Neural progenitor cell (in vitro differentiated cells): Measurements from ENCODE around the gene C5AR2.

Source experiments
- EZH2 ChIP-seq: fragments of 200-600 bp; sonication (generic); IDR thresholded peaks from 2 replicates; pipeline ENCODE4 v1.6.1; 2017; ENCODE audit warnings: antibody characterized with exemption, mild to moderate bottlenecking, moderate library complexity
- TF ChIP-seq, protein P1 (sequence below): fragments of 200-600 bp; sonication (generic); IDR thresholded peaks from 2 replicates; pipeline ENCODE4 v1.5.1; 2017; ENCODE audit warnings: antibody characterized with exemption, mild to moderate bottlenecking

DNA sequence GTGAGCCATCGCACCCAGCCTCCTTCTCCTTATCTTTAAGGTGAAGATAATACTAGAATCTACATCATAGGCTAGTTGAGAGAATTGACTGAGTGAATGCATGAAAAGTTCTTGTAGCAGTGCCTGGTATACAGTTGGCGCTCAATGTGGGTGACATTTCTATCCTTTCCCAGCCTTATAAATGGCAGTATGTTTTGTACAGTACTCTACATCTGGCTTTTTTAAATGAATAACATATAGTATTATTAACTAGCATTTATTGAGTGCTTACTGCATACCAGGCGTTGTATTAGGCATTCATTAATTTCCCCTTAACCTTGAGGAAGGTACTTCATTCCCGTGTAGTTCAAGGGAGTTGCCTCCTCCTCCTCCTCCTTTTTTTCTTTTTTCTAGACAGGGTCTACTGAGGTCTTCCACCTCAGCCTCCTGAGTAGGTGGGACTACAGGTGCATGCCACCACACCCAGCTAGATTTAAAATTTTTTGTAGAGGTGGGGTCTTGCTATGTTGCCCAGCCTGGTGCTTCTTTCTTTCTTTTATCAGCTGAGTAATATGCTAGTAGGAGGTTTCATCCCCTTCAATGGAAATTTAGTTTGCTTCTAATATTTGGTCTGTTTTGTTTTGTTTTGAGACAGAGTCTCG is 19.5 kb upstream of the C5AR2 start:
- no peak for TF ChIP-seq EZH2
- TF ChIP-seq, protein P1, sequence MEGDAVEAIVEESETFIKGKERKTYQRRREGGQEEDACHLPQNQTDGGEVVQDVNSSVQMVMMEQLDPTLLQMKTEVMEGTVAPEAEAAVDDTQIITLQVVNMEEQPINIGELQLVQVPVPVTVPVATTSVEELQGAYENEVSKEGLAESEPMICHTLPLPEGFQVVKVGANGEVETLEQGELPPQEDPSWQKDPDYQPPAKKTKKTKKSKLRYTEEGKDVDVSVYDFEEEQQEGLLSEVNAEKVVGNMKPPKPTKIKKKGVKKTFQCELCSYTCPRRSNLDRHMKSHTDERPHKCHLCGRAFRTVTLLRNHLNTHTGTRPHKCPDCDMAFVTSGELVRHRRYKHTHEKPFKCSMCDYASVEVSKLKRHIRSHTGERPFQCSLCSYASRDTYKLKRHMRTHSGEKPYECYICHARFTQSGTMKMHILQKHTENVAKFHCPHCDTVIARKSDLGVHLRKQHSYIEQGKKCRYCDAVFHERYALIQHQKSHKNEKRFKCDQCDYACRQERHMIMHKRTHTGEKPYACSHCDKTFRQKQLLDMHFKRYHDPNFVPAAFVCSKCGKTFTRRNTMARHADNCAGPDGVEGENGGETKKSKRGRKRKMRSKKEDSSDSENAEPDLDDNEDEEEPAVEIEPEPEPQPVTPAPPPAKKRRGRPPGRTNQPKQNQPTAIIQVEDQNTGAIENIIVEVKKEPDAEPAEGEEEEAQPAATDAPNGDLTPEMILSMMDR = no peak
